OCI-LY3 (cell line): ENCODE measurements around the gene GAA.

Source experiments
- CTCF ChIP-seq: fragments of 200-600, 300-600 bp; sonication (generic); IDR thresholded peaks from 2 replicates; pipeline ENCODE4 v1.5.1; 2014; ENCODE audit warnings: antibody characterized with exemption, low read length, low read depth
- EZH2phosphoT487 ChIP-seq: fragments of 200-600 bp; shearing (Covaris generic); IDR thresholded peaks from 2 replicates; pipeline ENCODE4 v1.6.1; 2018; ENCODE audit warnings: antibody characterized with exemption, mixed run types, low read depth

DNA sequence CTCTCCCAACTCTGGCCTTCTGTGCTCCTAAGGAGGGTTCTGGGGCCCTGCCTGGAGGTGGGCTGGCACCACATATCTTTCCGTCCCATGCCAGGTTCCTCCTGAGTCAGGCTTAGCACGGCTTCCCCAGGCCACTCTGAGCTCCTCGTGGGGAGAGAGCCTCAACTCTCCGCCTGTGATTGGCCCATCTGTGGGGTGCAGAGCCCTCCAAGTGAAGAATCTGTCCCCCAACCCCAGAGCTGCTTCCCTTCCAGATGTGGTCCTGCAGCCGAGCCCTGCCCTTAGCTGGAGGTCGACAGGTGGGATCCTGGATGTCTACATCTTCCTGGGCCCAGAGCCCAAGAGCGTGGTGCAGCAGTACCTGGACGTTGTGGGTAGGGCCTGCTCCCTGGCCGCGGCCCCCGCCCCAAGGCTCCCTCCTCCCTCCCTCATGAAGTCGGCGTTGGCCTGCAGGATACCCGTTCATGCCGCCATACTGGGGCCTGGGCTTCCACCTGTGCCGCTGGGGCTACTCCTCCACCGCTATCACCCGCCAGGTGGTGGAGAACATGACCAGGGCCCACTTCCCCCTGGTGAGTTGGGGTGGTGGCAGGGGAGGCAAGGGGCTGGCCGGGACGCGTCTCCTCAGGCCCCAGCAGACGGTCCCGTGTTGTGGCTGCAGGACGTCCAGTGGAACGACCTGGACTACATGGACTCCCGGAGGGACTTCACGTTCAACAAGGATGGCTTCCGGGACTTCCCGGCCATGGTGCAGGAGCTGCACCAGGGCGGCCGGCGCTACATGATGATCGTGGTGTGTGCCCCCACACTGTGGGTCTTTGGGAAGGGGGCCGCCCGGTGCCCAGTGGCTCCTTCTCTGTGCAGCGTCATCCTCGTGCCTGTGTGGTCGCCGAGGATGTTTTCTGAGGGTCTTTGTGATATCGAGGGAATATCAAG is 6.9 kb downstream of the GAA start:
- TF ChIP-seq CTCF (no peak), EZH2phosphoT487 (no peak)
